IPS DF 6.9 (cell line): ENCODE data around the gene ADARB1.

Experiments used
- DNase-seq: peaks from one replicate; pipeline ENCODE4 v3.0.0-alpha.2; 2013; ENCODE audit warnings: low read depth, low spot score
- H3K27ac ChIP-seq: one replicate; pipeline ENCODE4 v1.5.1; 2013; ENCODE audit warnings: low read length, control low read depth
- H3K27me3 ChIP-seq: 2 replicates; pipeline ENCODE4 v1.6.1; 2013; ENCODE audit warnings: mild to moderate bottlenecking, low read length; ENCODE audit not compliant: control insufficient read depth, insufficient read depth
- H3K36me3 ChIP-seq: 2 replicates; pipeline ENCODE4 v1.6.1; 2013; ENCODE audit warnings: low read length; ENCODE audit not compliant: control insufficient read depth, insufficient read depth
- H3K4me1 ChIP-seq: 2 replicates; pipeline ENCODE4 v1.6.1; 2013; ENCODE audit warnings: low read length; ENCODE audit not compliant: control insufficient read depth, insufficient read depth
- H3K4me3 ChIP-seq: 2 replicates; pipeline ENCODE4 v1.5.1; 2013; ENCODE audit warnings: mild to moderate bottlenecking, low read length
- H3K9me3 ChIP-seq: 2 replicates; pipeline ENCODE4 v1.6.1; 2013; ENCODE audit warnings: low read length, inconsistent platforms; ENCODE audit not compliant: control insufficient read depth, insufficient read depth
- WGBS: extraction: QIAGEN DNeasy Blood & Tissue Kit; methylation state at CpG from one replicate; pipeline ENCODE4 v1.1.7; 2013; ENCODE audit warnings: mixed read lengths, missing lambda C conversion rate; ENCODE audit not compliant: insufficient read length, insufficient coverage; 5-methylcytosine and 5-hydroxymethylcytosine counted together

ADARB1 gene

DNA sequence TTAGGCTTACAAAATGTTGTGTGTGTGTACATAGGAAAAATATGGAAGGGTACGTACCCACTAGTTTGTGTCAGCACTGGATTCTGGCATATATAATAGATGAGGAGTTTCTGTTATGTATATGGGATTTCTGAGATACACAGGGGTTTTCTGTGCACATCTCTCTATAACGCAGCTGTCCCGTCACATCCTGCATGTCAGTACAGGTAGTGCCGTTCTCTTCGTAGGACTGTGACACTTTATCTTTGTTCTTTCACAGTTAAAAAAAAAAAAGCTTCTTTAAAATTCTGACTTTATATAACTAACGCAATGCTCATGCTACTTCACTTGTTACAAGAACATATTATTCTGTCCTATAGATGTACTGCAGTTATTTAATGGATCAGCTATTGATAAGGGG is 42.9 kb downstream of the ADARB1 start:
- Histone ChIP-seq H3K27me3 (no peaks in the 10 kb centered on the region; the same call in 1 of the 2 replicates), H3K4me3 (no peak overlapping the region), H3K4me1 (no peaks in the 10 kb centered on the region), H3K36me3 (no peaks in the 10 kb centered on the region), H3K27ac (no peak overlapping the region), H3K9me3 (no peaks in the 10 kb centered on the region)
- WGBS: no CpG with 5 or more reads among the region's 6 CpGs
- no peak for DNase-seq

DNA sequence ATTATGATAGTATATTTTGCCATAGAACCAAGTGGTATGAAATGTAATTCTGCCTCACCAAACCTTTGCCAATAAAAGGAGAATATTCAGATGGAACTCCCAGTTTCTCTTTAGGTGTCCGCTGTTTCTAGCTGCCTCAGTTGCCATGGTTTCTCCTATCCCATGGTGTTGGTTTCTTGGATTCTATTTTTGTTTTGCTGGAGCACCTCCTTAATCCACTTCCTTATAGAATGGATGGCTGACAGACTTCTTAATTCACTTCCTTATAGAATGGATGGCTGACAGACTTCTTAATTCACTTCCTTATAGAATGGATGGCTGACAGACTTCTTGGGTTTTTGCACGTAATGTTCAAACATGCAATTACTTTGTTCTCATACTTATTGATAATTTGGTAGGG is 43.7 kb downstream of the ADARB1 start:
- Histone ChIP-seq H3K27ac (no peak overlapping the region), H3K27me3 (no peaks in the 10 kb centered on the region; the same call in 1 of the 2 replicates), H3K4me3 (no peak overlapping the region), H3K4me1 (no peaks in the 10 kb centered on the region), H3K36me3 (no peaks in the 10 kb centered on the region), H3K9me3 (no peaks in the 10 kb centered on the region)
- DNase-seq: no peak
- no CpG with 5 or more reads among the region's 2 CpGs for WGBS

- no peaks in the 10 kb centered on the region; the same call in 1 of the 2 replicates for H3K27me3 ChIP-seq
- no peaks in the 10 kb centered on the region for H3K9me3 ChIP-seq
- H3K36me3 ChIP-seq: no peaks in the 10 kb centered on the region
- no CpG with 5 or more reads among the region's 7 CpGs for WGBS
- no peak overlapping the region for H3K4me3 ChIP-seq
- no peaks in the 10 kb centered on the region for H3K4me1 ChIP-seq
- H3K27ac ChIP-seq: no peak overlapping the region
- DNase-seq: no peak
Observed at GRCh38 chr21:45119812-45120211, 45.4 kb downstream of the ADARB1 start.

DNA sequence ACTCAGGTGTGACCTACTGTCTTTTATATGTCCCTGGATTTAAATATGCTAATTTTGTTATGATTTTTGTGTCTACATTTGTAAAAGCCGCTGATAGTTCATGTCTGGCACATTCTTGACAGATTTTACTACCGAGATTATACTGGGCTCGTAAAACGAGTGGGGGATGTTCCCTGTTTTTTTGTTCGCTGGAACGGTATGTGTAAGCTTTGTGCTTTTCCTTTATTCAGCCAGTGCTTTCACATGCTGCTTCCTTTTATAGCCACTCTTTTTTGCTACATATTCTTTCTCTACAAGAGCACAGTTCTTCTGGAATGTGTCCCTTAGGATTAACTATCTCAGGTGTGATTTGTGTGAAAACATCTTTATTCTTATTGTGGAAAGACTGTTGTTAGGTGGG is 46.6 kb downstream of the ADARB1 start:
- no CpG with 5 or more reads among the region's 6 CpGs for WGBS
- Histone ChIP-seq H3K27ac (no peak overlapping the region), H3K4me1 (no peaks in the 10 kb centered on the region), H3K36me3 (no peaks in the 10 kb centered on the region), H3K27me3 (no peaks in the 10 kb centered on the region; the same call in 1 of the 2 replicates), H3K4me3 (no peak overlapping the region), H3K9me3 (no peaks in the 10 kb centered on the region)
- no peak for DNase-seq

DNA sequence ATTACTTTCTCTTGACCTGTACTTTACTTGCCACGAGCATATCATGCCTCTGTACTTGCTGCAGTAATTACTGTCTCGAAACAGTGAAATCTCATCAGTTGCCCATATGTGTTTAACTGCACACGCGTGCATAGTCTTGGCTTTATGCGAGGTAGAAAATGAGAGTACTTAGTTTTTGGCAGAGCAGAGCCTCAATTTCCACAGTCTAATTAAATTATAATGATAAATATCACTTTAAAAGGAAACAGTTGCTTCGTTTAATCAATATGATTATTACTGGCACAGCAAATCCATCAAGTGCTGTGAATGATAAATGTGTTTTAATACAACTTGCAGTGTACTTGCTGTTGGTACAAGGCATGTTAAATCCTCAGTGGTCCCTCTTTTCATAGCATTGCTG is 47.6 kb downstream of the ADARB1 start:
- H3K27me3 ChIP-seq: no peaks in the 10 kb centered on the region; the same call in 1 of the 2 replicates
- H3K36me3 ChIP-seq: no peaks in the 10 kb centered on the region
- no CpG with 5 or more reads among the region's 6 CpGs for WGBS
- DNase-seq: no peak
- H3K4me1 ChIP-seq: no peaks in the 10 kb centered on the region
- no peak overlapping the region for H3K27ac ChIP-seq
- H3K9me3 ChIP-seq: no peaks in the 10 kb centered on the region
- H3K4me3 ChIP-seq: no peak overlapping the region

GRCh38 chr21:45122432-45123132 is 48.2 kb downstream of the ADARB1 start:
- Histone ChIP-seq H3K27ac (no peak overlapping the region), H3K27me3 (no peaks in the 10 kb centered on the region; the same call in 1 of the 2 replicates)
- no CpG with 5 or more reads among the region's 10 CpGs for WGBS

DNA sequence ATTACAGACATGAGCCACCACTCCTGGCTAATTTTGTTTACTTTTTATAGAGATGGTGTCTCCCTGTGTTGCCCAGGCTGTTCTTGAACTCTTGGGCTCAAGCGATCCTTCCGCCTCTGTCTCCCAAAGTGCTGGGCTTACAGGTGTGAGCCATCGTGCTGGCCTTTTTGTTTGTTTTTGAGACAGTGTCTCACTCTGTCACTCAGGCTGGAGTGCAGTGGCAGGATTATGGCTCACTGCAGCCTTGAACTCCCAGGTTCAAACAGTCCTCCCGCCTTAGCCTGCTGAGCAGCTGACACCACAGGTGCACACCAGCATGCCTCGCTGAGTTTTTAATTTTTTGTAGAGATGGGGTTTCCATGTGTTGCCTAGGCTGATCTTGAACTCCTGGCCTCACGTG is 49.1 kb downstream of the ADARB1 start:
- no CpG with 5 or more reads among the region's 6 CpGs for WGBS
- Histone ChIP-seq H3K36me3 (no peaks in the 10 kb centered on the region), H3K27ac (no peak overlapping the region), H3K4me1 (no peaks in the 10 kb centered on the region), H3K27me3 (no peaks in the 10 kb centered on the region; the same call in 1 of the 2 replicates), H3K4me3 (no peak overlapping the region), H3K9me3 (no peaks in the 10 kb centered on the region)
- DNase-seq: no peak

More at GRCh38 chr21:45122432-45123132, 48.2 kb downstream of the ADARB1 start:
- H3K36me3 ChIP-seq: no peaks in the 10 kb centered on the region
- no peaks in the 10 kb centered on the region for H3K9me3 ChIP-seq
- no peak for DNase-seq
- no peak overlapping the region for H3K4me3 ChIP-seq
- no peaks in the 10 kb centered on the region for H3K4me1 ChIP-seq

DNA sequence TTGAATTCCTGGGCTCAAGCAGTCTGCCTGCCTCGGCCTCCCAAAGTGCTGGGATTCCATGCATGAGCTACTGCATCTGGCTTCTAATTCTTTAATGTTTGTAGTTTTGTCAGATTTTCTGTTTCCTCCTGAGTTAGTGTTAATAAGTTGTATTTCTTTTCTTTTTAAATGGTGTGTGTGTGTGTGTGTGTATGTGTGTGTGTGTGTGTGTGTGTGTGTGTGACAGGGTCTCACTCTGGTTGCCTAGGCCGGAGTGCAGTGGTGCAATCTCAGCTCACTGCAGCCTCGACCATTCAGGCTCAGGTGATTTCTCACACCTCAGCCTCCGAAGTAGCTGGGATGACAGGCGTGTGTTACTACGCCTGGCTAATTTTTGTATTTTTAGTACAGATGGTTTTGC is 50.2 kb downstream of the ADARB1 start:
- H3K4me3 ChIP-seq: no peak overlapping the region
- no peak overlapping the region for H3K27ac ChIP-seq
- no peaks in the 10 kb centered on the region for H3K4me1 ChIP-seq
- H3K9me3 ChIP-seq: no peaks in the 10 kb centered on the region
- no peak for DNase-seq
- no peaks in the 10 kb centered on the region for H3K36me3 ChIP-seq
- WGBS: no CpG with 5 or more reads among the region's 6 CpGs
- H3K27me3 ChIP-seq: no peaks in the 10 kb centered on the region; the same call in 1 of the 2 replicates

DNA sequence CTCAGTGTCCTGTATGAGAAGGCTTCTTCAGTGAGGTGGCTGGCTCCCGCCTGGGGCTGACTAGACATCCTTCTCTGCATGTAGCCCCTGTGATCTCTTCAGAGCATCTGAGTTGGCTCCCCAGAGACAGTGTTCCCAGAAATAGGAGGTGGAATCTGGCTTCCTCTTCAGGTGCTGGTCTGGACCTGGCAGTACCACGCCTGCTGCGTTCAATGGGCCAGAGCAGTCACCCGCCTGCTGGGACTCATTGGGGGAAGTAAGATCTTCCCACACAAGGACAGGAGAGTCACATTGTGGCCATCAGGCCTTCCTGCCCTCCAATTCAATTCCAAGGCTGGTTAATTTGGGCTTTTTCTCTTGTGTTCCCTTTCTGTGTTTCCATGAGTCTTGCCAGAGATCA is 51.0 kb downstream of the ADARB1 start:
- H3K36me3 ChIP-seq: no peaks in the 10 kb centered on the region
- no peak overlapping the region for H3K4me3 ChIP-seq
- H3K27me3 ChIP-seq: no peaks in the 10 kb centered on the region; the same call in 1 of the 2 replicates
- DNase-seq: no peak
- H3K27ac ChIP-seq: no peak overlapping the region
- no peaks in the 10 kb centered on the region for H3K9me3 ChIP-seq
- no CpG with 5 or more reads among the region's 4 CpGs for WGBS
- no peaks in the 10 kb centered on the region for H3K4me1 ChIP-seq

- H3K27me3 ChIP-seq: no peaks in the 10 kb centered on the region
- no CpG with 5 or more reads among the region's 11 CpGs for WGBS
- H3K4me1 ChIP-seq: no peaks in the 10 kb centered on the region
- no peak overlapping the region for H3K27ac ChIP-seq
- H3K36me3 ChIP-seq: no peaks in the 10 kb centered on the region
- DNase-seq: no peak
- no peak overlapping the region for H3K4me3 ChIP-seq
- H3K9me3 ChIP-seq: no peaks in the 10 kb centered on the region
Observed at GRCh38 chr21:45126204-45126626, 51.8 kb downstream of the ADARB1 start.

DNA sequence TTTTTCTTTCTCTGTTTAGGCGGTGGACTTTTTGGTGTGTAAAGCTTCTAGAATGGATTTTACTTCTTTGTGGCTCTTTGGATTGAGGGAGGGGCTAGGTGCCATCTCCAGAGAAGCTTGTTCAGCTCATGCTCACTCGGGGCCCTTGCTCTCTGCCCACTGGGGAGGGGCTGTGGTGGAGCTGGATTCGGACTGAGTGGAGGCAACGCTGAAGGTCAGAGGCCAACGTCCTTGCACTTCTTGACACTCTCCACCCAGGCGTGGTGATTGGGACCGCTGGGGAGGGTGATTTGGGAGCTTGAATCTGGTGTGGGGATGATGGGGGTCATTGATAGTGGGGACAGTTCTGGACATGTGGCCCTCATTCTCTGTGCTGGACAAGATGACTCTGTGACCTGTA is 52.6 kb downstream of the ADARB1 start:
- Histone ChIP-seq H3K4me1 (no peaks in the 10 kb centered on the region), H3K27ac (no peak overlapping the region), H3K36me3 (no peaks in the 10 kb centered on the region), H3K9me3 (no peaks in the 10 kb centered on the region), H3K27me3 (no peaks in the 10 kb centered on the region), H3K4me3 (no peak overlapping the region)
- DNase-seq: no peak
- no CpG with 5 or more reads among the region's 7 CpGs for WGBS
